HG02840 (cell line): ENCODE results near the gene ZC3HAV1.
"Not testable (repeated sequence)": the region's sequence is repeated elsewhere in the genome, so short reads cannot be mapped to it uniquely, and the experiment has no call there.

ENCODE experiments used
- ATAC-seq: cut with Tn5 transposase; IDR thresholded peaks from one replicate; pipeline ENCODE4 v1.9.1; 2021; ENCODE audit warnings: mild to moderate bottlenecking, moderate library complexity, moderate number of reproducible peaks; ENCODE audit not compliant: unreplicated experiment, low FRiP score

Gene ZC3HAV1

DNA sequence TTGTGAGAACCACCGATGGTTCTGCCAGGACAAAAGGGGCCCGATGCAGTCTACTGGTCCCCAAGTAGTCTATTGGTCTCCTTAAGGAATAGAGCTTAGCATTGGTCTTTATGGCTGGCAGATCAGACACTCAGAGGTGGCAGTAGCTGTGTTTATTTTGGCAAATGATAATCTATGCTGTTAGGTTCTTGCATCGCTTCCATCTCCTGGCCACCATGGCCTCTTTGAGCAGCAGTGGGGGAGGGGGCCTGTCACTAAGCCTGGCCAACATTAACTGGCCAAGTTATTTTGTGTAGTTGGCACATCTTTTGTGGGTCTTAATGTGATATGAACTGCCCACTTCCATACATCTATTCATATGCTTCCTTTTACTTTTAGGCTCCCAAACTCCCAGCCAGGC is 4.5 kb upstream of the ZC3HAV1 start:
- ATAC-seq = no peak

DNA sequence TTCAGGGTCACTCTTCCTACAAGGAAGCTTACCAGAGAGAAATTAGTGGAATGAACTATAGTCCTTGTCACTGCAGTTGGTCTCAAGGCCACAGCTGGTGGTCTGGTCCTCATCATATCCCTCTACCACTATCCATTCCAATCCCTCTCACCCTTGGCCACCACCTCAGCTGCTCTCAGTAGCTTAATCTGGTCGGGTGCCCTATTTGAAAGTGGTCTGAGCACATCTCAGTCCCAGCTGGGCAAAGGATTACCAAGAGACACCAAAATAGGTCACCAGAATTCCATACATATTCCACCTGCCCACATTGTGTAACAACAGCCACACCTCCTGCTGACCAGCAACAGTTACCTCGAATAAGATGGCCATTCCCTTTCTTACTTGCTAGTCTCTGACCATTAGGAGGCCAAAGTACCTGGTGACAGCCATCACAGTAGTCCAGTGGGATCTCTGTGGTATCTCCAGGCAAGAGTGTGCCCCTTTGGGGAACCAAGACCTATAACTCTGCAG is 3.3 kb upstream of the ZC3HAV1 start:
- no peak for ATAC-seq

DNA sequence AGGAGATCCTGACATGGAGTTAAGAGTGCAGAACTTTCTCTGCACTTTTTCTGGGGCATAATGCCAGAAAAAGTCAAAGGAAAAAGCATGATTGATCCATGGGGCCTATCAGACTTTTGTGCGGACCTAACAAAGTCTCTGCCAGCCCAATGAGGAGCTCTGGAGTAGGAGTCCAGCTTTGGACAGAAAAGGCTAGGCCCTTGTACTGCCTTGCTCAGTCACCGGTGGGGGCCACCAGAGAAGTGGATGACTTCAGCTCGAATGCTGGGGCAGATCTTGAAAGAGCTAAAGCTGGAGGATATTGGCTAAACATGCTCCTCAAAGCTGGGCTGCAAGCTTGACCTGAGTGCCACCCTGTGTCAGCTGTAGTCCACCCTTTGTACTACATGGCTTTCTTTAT is 2.8 kb upstream of the ZC3HAV1 start:
- ATAC-seq = no peak

DNA sequence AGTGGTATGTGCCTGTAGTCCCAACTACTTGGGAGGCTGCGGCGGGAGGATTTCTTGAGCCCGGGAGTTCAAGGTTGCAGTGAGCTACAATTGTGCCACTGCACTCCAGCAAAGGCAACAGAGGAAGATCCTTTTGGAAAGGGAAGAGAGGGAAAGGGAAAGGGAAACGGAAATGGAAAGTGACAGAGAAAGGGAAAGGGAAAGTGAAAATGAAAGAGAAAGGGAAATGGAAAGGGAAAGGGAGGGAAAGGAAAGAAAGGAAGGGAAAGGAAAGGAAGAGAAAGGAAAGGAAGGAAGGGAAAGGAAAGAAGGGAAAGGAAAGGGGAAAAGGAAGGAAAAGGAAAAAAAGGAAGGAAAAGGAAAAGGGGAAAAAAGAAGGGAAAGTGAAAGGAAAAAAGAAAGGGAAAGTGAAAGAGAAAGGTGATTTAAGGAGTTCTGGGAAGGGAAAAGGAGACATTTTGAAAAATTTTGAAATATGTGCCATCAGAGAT is 2.3 kb upstream of the ZC3HAV1 start:
- ATAC-seq = no peak

DNA sequence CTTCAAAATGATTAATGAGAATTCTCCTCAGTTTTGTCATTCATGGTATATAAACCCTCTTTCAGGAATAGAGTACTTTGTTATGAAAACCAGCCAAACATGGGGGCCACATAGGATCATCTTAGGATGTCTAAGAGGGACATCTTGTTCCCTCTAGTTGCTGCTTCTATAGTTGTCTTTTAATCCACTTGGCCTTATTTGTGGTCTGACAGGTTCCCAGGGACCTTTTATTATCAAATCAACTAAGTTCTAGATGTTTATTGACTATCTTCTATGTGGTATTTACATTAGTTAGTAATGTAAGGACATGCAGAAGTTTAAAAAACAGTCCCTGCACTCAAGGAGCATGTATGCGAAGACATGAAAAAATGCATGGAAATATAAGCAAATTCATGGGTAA is 1.6 kb upstream of the ZC3HAV1 start:
- ATAC-seq = no peak

DNA sequence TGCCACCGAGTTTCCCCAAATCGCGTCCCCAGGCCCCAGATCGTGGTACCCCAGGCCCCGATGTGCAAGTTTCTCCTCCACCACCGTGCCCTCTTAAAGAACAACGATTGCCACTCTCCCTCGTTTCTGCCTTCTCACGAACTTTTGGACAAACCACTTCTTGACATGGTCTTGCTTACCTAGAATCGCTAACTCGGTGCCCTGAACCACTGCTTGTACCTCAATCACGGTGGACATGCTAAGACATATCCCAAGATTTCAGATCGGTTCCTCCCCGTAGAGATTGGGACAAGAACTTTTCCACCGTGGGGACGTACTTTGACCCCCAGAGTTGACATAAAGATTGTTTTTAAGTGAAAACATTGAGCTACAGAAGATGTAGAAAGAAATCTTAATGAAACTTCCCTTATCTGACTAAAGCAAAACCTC is 477 bp upstream of the ZC3HAV1 start:
- ATAC-seq = no peak

DNA sequence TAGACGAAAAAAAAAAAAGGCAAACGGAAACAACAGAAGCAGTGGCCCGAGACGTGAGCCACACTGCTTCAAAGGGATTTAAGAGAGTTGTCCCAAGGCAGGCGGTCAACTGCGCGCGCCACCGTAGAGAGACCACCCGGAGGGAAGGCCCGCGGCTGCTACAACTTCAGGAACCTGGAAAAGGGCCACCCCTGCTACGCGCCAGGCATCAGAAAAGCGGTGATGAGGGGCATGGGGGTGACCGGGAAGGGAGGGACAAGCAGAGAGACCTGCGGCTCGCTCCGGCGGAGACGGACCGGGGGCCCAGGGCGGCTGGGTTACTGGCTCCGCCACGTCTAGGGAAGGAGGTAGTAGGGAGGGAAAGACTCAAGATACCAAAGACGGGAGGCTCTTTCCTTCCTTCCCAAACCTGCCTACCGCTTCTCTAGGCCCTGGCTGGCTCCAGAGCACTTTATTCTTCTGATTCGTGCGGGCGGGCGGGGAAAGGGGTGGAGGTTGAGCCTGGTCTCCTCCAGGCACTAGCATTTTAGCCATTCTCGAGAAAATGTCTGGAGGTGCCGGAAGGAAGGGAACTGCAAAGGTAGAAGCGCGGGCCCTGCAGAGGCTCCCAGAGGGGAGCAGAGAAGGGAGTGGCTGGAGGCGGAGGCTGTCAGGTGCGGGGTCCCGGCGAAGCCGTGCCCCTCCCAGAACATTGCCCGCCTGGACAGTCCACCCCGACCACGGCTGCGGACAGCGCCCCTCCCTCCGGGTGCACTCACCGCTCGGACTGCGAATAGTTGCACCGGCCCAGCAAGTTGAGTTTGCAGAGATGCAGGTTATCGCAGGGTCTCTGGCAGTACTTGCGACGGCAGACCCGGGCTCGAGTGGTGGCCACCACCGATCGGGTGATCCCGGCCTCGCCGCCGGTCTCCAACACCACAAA is 993 bp downstream of the ZC3HAV1 start:
- peak; percentile 8 for ATAC-seq

DNA sequence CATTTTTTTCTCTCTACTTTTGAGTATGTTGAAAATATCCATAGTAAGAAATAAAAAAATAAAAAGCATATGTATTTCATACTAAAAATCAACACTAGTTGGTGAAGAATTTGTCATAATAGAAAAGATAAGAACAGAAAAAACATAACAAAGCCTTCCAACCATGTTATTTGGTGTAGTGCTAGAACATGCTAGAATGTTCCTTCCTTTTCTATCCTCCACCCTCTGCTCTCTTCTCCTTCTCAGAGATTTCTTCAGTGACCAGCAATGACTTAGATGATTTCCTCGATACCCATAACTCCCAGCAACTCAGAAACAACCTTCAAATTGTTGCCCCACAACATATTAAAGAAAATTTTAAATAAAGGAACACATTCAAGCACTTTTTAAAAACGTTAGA is 2.6 kb downstream of the ZC3HAV1 start:
- ATAC-seq = no peak

DNA sequence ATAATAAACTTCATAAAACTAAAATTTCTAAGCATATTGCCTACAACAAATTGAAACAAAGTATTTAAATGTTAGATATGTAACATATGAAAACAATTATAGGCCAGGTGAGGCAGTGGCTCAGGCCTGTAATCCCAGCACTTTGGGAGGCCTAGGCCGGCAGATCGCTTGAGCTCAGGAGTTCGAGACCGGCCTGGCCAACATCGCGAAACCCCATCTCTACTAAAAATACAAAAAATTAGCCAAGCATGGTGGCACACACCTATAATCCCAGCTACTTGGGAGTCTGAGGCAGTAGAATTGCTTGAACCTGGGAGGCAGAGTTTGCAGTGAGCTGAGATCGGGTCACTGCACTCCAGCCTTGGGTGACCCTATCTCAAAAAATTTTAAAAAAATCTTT is 3.3 kb downstream of the ZC3HAV1 start:
- ATAC-seq = not testable (repeated sequence)

DNA sequence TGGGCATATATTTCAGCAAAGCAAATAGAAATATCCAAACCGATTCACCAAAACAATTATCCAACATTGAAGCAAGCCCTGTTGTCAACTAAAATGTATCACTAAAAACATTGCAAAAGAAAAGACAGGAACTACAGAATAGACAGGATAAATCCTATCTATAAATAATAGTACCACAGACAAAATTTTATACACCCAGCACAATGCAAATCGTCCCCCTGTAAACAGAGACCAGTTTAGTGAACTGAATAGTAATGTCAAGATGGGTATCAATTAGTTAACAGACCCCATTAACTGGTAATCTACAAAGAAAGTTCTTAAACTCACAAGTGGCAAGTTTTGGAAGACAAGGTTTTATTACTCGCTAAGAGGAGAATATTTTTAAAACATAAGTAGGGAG is 4.0 kb downstream of the ZC3HAV1 start:
- no peak for ATAC-seq

DNA sequence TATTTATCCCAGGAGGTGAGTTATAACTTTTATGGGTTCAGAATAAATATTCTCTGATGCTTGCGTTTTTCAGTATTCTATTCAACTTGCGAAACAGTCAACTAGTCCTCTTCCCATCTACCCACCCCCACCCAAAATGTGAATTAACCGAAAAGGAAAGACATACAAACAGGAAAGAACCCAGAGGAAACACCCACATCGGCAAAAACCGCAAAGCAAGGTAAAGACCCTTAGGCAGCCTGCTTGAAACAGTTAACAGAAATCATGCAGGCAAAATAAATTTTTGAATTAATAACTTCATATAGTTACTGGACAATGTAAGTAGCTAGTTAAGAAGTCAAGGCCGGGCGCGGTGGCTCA is 5.4 kb downstream of the ZC3HAV1 start:
- no peak for ATAC-seq

DNA sequence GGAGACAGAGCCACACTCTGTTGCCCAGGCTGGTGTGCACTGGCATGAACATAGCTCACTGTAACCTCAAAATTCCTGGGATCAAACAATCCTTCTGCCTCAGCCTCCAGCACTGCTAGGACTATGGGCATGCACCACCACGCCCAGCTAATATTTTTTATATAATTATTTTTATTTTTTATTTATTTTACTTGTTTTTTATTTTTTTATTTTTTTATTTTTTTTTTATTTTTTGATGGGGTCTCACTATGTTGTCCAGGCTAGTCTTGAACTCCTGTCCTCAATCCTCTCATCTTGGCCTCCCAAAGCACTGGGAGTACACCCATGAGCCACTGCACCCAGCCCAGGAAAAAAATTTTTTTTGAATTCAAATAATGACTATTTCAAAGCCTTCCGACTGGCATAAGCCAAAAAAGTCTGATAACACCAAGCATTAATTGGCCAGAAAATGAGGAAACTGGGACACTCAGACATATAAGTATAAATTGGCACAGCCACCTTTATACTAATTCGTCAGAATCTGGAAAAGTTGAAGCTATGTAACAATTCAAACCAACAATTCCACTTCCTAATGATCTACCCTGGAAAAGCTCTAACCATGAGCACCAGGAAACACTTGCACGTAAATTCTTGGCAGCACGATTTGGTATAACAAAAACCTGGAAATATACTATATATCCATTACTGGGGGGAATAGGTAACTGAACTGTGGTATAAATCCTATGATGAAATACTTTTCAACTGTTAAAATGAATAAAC is 6.3 kb downstream of the ZC3HAV1 start:
- ATAC-seq = no peak

DNA sequence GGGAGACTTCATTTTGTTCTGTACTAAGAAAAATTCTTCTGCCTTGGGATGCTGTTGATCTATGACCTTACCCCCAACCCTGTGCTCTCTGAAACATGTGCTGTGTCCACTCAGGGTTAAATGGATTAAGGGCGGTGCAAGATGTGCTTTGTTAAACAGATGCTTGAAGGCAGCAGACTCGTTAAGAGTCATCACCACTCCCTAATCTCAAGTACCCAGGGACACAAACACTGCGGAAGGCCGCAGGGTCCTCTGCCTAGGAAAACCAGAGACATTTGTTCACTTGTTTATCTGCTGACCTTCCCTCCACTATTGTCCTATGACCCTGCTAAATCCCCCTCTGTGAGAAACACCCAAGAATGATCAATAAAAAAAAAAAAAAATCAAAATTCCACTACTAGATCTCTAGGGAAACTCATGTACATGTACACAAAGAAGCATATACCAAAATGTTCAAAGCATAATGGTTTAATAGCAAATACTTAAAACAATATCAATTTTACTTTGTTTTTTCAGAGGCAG is 7.8 kb downstream of the ZC3HAV1 start:
- ATAC-seq = not testable (repeated sequence)

DNA sequence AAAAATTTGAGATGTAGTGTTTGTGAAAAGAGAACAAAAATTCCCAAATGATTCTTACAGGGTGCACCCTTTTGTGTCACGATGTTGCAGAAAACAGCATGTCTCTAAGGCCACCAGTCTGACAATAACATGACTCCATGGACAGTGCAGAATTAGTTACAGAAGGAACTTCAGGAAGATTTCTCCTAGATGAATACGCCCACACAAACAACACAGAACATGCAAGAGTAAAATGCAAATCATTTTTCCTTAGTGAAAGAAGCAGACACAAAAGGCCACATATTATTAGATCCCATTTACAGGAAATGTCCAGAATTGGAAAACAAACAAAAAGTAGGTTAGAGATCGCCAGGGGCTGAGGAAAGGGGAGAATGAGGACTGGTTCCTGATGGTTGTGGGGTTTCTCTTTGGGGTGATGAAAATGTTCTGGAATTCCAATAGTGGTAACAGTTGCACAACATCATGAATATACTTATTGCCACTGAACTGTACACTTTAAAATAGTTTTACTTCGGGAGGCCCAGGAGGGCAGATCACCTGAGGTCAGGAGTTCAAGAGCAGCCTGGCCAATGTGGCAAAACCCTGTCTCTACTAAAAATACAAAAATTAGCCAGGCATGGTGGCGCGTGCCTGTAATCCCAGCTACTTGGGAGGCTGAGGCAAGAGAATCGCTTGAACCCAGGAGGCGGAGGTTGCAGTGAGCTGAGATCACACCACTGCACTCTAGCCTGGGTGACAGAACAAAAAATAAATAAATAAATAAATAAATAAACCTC is 10.2 kb downstream of the ZC3HAV1 start:
- no peak for ATAC-seq

DNA sequence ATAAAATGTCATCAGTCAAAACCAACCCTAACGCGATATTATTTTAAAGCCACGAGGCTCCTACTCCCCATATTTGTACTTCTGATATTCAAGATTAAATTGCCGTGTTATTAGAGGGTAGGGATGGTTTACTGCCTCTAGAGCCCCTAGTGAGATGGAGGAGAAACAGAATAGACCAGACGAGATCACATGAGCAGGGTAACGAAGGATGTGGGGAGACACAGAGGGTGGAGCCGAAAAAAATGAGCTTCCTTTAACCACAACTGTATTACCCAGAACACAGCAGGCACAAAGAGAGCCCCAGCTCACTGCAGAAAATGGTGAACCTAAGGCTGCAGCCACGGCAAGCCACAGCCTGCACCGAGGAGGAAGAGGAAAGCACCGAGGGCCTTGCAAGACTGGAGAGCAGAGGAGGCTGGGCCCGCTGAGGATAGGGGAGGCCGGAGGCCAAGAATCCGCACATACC is 14.3 kb downstream of the ZC3HAV1 start:
- ATAC-seq = peak; percentile 98

DNA sequence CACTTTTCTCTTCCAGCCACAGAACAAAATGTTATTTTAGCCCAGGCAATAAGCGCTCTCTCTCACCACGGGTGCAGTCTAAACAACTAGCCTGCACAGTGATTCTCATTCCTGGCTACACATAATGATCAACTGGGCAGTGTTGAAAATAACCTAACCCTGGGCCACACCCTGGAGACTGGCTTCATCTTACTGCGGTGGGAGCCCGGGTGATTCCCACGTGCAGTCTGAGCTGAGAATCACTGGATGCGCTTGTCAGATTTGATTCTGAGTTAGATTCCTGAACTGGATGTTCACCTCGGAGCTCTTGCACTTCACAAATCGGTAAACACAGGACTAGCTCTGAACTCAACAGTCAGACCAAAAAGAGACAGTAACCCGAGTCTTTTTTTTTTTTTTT is 14.9 kb downstream of the ZC3HAV1 start:
- no peak for ATAC-seq

DNA sequence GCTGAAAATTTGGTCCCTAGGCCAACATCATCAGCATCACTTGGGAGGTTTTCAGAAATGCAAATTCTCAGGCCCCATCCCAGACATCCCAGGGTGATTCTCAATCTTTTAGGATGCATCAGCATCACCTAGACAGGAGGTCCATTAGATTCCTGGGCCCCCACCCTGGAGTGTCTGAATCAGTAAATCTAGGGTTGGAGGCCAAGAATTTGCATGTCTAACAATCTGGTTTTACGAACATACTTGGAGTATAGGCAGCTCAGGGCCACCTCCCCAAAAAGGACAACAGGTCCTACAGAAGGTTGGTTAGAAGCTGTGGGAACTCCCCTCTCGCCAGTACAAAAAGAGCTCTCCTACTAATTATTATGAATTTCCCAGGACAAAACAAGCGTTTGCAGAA is 15.5 kb downstream of the ZC3HAV1 start:
- ATAC-seq = no peak

DNA sequence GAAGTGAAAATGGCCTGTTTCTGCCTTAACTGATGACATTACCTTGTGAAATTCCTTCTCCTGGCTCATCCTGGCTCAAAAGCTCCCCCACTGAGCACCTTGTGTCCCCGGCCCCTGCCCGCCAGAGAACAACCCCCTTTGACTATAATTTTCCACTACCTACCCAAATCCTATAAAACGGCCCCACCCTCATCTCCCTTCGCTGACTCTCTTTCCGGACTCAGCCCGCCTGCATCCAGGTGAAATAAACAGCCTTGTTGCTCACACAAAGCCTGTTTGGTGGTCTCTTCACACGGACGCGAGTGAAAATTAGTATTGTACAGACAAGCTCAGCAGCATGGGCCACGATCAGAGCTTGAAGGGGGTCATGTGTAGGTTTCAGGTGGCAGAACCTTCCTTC is 16.0 kb downstream of the ZC3HAV1 start:
- ATAC-seq = not testable (repeated sequence)

DNA sequence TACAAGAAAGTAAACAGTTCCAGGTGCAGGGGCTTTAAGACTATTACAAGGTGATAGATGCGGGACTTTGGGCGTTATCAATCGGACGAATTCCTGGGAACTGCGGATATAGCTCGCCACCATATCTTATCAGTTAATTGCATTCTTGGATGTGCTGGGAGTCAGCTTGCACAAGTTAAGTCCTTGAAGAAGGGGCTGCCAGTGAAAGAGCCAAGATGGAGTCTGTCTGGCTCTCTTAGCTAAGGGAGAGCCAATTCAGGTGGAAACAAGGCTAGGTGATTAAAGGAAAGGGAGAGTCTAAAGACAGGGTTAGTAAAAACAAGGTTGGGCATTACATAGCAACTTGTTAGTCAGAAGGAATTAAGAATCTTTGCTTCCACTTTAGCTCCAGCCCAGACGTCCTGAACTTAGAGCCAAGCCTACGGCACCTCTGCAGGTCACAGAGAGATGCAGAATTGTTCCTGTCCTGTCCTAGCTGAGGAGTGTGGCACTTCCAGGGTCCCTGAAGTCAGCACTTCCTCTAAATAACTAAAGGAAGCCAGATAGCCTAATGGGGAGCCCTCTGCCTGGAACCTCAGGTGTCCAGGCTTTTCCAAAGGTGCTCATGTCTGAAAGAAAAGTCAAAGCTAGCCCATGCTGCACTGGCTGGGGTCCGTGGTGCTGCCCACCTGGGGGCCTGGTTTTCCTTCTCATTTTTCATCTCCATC is 17.3 kb downstream of the ZC3HAV1 start:
- no peak for ATAC-seq

DNA sequence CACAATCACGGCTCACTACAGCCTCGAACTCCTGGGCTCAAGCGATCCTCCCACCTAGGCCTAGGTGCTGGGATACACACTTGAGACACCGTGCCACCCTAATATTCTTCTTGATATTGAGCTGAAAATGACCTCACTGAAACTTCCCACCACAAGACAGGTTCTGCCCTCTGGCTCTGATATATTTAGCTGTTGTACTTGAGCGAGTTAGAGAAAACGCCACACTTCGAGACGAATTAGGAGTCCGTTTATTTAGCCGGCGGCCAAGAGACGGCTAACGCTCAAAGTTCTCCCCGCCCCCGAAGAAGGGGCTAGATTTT is 17.9 kb downstream of the ZC3HAV1 start:
- no peak for ATAC-seq
